HG03039 (cell line): ENCODE measurements around the gene TENM3.
"Not testable (repeated sequence)": the region's sequence is repeated elsewhere in the genome, so short reads cannot be mapped to it uniquely, and the experiment has no call there.

Experiments
- ATAC-seq: cut with Tn5 transposase; IDR thresholded peaks from one replicate; pipeline ENCODE4 v1.9.1; 2021; ENCODE audit warnings: mild to moderate bottlenecking, moderate library complexity; ENCODE audit not compliant: unreplicated experiment

The TENM3 gene

GRCh38 chr4:182227611-182228010 is 15.6 kb upstream of the TENM3 start:
- no peak for ATAC-seq

DNA sequence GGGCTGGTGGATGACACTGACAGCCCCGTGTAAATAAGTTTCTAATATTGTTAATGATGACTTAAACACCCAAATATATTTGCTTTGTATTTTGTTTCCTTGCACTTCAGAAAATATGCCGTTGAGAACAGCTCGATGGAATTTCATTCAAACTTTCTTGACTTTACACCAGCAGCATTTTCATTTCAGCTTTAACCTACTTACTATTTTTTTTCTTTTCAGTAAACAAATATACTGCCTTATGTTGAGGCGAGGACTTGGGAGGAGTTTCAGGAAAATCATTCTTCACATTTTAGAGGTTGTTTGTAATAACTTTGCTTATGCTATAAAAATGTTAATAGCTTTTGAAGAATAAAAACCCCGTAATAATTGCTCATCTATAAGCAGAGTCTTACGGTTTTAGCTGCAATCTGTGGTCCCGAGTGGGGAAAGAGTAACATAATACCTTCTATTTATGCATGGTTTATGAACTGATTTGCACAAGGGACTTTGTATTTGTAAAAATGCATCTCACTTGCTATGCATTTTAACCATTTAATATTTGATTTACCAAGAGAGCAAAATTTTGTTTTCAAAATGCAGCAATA is 14.1 kb upstream of the TENM3 start:
- ATAC-seq: no peak

- ATAC-seq: no peak
Measured at GRCh38 chr4:182230256-182230655, 12.9 kb upstream of the TENM3 start.

DNA sequence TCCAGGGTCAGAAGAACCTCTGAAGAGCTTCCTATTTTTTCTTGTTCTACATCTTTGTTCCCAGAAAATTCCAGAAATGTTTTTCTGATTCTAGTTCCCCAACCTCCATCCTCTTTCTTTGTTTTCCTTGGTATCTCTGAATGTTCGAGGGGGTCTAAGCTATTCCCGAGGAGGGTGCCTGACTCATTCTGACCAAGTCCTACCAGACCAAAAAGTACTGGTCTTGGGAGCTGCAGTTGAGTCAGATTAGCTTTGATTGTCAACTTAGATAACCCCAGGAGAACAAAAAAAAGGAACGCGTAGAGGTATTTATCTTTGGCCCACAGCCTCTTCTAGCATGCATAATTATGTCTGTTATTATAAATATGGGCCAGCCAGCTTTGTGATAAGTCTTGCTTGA is 12.1 kb upstream of the TENM3 start:
- no peak for ATAC-seq

- no peak for ATAC-seq
Measured at GRCh38 chr4:182231496-182231895, 11.7 kb upstream of the TENM3 start.

DNA sequence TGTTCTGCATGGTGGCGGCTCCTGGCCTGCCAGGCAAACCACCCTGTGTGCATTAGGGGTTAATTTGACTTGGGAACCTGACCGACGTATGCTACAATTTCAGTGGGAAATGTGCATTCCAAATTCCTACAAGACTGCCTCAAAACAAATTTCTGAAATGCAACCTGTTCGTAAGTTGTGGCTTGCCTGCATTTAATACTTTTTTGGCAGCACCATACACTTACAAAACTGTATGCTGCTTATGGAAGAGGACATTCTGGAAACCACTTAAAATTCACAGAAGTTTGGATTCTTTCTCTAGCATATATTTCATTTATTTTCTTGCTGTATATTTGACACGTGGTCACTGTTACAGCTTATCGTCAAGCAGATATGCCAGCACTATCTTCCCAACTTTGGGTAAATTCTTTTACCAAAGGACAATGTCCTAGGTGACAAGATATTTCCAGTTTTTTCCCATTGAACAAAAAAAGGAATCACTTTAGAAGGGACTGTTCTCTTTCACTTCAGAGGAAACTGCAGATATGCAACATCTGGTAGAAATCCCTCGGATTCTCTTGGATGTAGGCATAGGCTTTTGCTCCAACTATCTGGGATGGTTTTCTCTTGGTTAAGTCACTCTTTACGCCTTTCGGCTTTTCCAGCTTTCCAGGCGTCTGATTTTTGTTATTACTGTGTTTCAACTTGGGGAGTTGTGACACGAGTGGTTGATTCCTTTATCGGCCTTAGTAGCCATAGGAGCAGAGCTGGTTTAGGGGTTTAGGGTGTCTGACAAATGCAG is 9.7 kb upstream of the TENM3 start:
- no peak for ATAC-seq

DNA sequence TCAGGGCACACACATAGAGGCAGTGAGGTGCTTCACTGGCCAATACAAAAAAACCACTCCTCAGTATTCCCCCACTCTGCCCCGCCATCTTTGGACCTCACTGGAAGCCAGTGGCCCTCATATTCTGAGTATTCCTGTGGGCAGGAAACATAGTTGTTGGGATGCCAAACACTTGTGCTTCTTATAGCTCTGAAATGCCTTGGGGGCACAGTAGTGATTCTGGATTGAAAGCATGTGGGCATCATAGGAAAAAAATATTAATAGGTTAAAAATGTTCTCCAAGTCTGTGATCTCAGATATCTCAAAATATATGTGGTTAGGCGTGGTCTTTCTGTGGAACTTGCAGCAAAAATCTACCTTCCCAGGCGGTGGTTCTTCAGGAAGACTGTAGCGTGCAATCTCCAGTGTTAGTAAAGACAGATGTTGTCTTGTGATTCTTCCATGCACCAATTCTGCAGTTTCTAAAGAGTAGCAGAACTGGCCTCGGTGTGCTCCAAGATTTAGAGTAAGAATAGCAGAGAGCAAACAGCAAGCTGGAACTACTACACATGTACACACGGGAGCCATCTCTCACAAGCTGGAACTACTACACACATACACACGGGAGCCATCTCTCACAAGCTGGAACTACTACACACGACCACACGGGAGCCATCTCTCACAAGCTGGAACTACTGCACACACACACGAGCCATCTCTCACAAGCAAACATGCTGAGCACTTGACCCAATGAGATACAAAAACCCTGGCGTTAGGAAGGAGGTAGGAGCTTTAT is 8.0 kb upstream of the TENM3 start:
- ATAC-seq: no peak

- ATAC-seq: no peak
Measured at GRCh38 chr4:182236186-182236585, 7.0 kb upstream of the TENM3 start.

DNA sequence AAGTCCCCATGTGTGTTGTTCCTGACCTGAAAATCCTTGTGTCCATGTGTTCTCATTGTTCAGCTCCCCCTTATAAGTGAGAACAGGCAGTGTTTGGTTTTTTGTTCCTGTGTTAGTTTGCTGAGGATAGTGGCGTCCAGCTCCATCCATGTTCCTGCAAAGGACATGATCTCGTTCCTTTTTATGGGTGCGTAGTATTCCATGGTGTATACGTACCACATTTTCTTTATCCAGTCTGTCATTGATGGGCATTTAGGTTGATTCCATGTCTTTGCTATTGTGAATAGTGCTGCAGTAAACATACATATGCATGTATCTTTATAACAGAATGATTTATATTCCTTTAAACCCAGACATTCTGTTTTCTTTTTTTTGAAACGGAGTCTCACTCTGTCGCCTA is 6.2 kb upstream of the TENM3 start:
- ATAC-seq: not testable (repeated sequence)

- no peak for ATAC-seq
Measured at GRCh38 chr4:182238355-182238931, 4.8 kb upstream of the TENM3 start.

DNA sequence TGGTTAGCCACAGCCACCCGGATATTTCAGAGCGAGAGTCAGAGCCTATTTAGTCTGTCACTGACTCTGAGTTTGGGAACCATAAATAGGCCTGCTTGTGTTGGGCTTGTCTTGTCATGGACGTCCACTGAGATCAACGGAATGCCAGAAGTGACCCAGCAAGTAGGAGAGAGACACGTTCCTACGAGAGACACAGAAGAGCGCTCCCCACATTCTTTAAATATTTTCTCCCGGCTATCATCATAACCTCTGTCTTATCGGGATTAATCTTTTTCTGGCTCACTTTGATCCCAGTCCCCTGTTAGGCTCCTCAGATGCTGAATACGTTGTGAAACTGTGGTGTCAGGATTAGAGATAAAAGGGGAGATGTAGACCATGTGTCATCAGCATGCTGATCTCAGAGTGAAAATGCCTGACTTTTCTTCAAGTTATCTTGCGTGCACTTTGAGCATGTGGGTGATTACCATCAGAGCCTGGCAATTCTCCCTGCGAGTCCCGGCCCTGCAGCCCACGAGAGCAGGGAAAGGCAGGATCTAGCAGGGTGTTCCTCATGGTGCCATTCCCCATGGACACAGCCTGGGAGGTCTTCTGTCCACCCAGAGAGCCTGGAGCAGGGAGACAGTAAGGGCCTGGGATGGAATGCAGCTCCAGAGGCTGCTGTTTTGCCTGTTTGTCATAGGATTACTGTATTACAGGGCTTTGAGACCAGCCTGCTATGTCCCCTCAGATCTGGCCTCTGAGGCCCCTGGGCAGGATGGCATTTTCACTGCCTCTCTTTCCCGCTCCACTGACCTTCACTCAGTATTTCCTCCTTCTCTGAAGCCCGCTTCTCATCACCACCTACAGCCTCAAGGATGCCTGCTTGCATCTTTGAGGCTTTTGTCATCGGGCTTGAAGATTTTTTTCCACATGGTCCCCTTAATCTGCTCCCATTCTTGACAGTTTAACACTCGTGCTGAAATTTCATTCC is 2.8 kb upstream of the TENM3 start:
- ATAC-seq: no peak

GRCh38 chr4:182242260-182242659 is 942 bp upstream of the TENM3 start:
- not testable (repeated sequence) for ATAC-seq

DNA sequence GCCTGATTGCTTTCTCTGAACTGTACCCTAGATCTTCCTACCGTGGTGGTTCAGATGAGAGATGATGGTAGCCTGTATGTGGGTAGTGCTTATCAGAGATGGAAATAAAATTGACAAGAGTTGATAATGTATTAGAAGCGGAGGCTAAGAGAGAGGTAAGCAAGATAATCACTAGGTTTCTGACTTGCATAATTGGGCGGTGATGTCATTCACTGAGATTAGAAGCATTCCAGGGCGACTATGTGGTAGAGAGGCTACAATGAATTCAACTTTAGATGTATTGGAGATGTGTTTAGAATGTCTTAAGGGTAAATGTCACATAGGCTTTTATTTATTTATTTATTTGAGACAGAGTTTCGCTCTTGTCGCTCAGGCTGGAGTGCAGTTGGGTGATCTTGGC is 415 bp upstream of the TENM3 start:
- ATAC-seq: no peak

GRCh38 chr4:182245041-182245440 is 1.8 kb downstream of the TENM3 start:
- ATAC-seq: no peak

GRCh38 chr4:182245541-182246215 is 2.5 kb downstream of the TENM3 start:
- ATAC-seq: no peak

- ATAC-seq: no peak
Measured at GRCh38 chr4:182246401-182247205, 3.4 kb downstream of the TENM3 start.

GRCh38 chr4:182248295-182248694 is 5.1 kb downstream of the TENM3 start:
- no peak for ATAC-seq

GRCh38 chr4:182250446-182250845 is 7.2 kb downstream of the TENM3 start:
- ATAC-seq: no peak

GRCh38 chr4:182251116-182251515 is 7.9 kb downstream of the TENM3 start:
- no peak for ATAC-seq
